Neuronal stem cell (in vitro differentiated cells): Measurements from ENCODE around the gene TRIM50.
"Not testable (repeated sequence)": the region's sequence is repeated elsewhere in the genome, so short reads cannot be mapped to it uniquely, and the experiment has no call there.

Experiments
- DNase-seq: peaks from one replicate; pipeline ENCODE4 v3.0.0-alpha.2; 2013; ENCODE audit warnings: low spot score
- H2AFZ ChIP-seq: one replicate; pipeline ENCODE4 v1.6.1; 2013; ENCODE audit warnings: mild to moderate bottlenecking, low read length, inconsistent platforms
- H2AK5ac ChIP-seq: 2 replicates; pipeline ENCODE4 v1.6.1; 2013; ENCODE audit warnings: low read depth, mild to moderate bottlenecking, inconsistent platforms, low read length, moderate library complexity, mixed read lengths
- H2BK120ac ChIP-seq: 2 replicates; pipeline ENCODE4 v1.6.1; 2013; ENCODE audit warnings: low read depth, mild to moderate bottlenecking, inconsistent platforms, low read length, moderate library complexity, mixed read lengths
- H2BK12ac ChIP-seq: one replicate; pipeline ENCODE4 v1.6.1; 2013; ENCODE audit warnings: low read length, inconsistent platforms
- H2BK15ac ChIP-seq: 2 replicates; pipeline ENCODE4 v1.6.1; 2013; ENCODE audit warnings: mild to moderate bottlenecking, low read length, inconsistent platforms, mixed read lengths
- H2BK5ac ChIP-seq: one replicate; pipeline ENCODE4 v1.6.1; 2013; ENCODE audit warnings: inconsistent platforms, mild to moderate bottlenecking, low read length, moderate library complexity
- H3K14ac ChIP-seq: one replicate; pipeline ENCODE4 v1.6.1; 2013; ENCODE audit warnings: low read length, inconsistent platforms
- H3K18ac ChIP-seq: 2 replicates; pipeline ENCODE4 v1.6.1; 2013; ENCODE audit warnings: low read length, inconsistent platforms
- H3K23ac ChIP-seq: 2 replicates; pipeline ENCODE4 v1.6.1; 2013; ENCODE audit warnings: low read depth, mild to moderate bottlenecking, mixed read lengths, low read length, inconsistent platforms; ENCODE audit not compliant: poor library complexity
- H3K27ac ChIP-seq: replicated peaks from 3 replicates; pipeline ENCODE4 v1.5.1; 2013; ENCODE audit warnings: low read length, inconsistent platforms
- H3K27me3 ChIP-seq, 3 experiments: 2 replicates each; pipeline ENCODE4 v1.6.1; 2013; ENCODE audit warnings: low read length in 3 of 3, mild to moderate bottlenecking in 2 of 3, inconsistent platforms in 1 of 3, low read depth in 1 of 3, mixed read lengths in 1 of 3, moderate library complexity in 1 of 3; ENCODE audit not compliant: control insufficient read depth in 3 of 3, insufficient read depth in 3 of 3
- H3K36me3 ChIP-seq, 2 donors: replicated peaks in 1 of 2; 2 replicates each; pipeline ENCODE4 v1.6.1; 2013; ENCODE audit warnings: low read length in 2 of 2; ENCODE audit not compliant: control insufficient read depth in 2 of 2, insufficient read depth in 2 of 2
- H3K4ac ChIP-seq: 2 replicates; pipeline ENCODE4 v1.6.1; 2013; ENCODE audit warnings: inconsistent platforms, mild to moderate bottlenecking, low read length, moderate library complexity
- H3K4me1 ChIP-seq, 2 donors: 1 replicate in 1 of 2; 2 replicates in 1 of 2; pipeline ENCODE4 v1.6.1; 2013; ENCODE audit warnings: low read length in 2 of 2, low read depth in 1 of 2; ENCODE audit not compliant: control insufficient read depth in 2 of 2, insufficient read depth in 1 of 2
- H3K4me2 ChIP-seq: one replicate; pipeline ENCODE4 v1.6.1; 2013; ENCODE audit warnings: mild to moderate bottlenecking, low read length, inconsistent platforms; ENCODE audit not compliant: insufficient read depth, poor library complexity, severe bottlenecking
- H3K4me3 ChIP-seq, 2 donors: 2 replicates each; pipeline ENCODE4 v1.5.1; 2013; ENCODE audit warnings: low read length in 2 of 2, mild to moderate bottlenecking in 2 of 2, inconsistent platforms in 1 of 2, moderate library complexity in 1 of 2
- H3K79me1 ChIP-seq: one replicate; pipeline ENCODE4 v1.6.1; 2013; ENCODE audit warnings: low read depth, mild to moderate bottlenecking, inconsistent platforms, low read length, moderate library complexity
- H3K9ac ChIP-seq: one replicate; pipeline ENCODE4 v1.6.1; 2013; ENCODE audit warnings: mild to moderate bottlenecking, low read depth, low read length, inconsistent platforms; ENCODE audit not compliant: poor library complexity
- H3K9me3 ChIP-seq, 2 donors: replicated peaks in 1 of 2; 2 replicates each; pipeline versions ENCODE3 to v1.6.1; 2013; ENCODE audit warnings: low read length in 2 of 2, mild to moderate bottlenecking in 2 of 2, inconsistent platforms in 1 of 2, low read depth in 1 of 2, mixed read lengths in 1 of 2, moderate library complexity in 1 of 2; ENCODE audit not compliant: control insufficient read depth in 2 of 2, insufficient read depth in 1 of 2
- H4K8ac ChIP-seq: one replicate; pipeline ENCODE4 v1.6.1; 2013; ENCODE audit warnings: low read depth, mild to moderate bottlenecking, inconsistent platforms, low read length, moderate library complexity
- H4K91ac ChIP-seq: one replicate; pipeline ENCODE4 v1.6.1; 2013; ENCODE audit warnings: low read length, low read depth, mild to moderate bottlenecking, inconsistent platforms; ENCODE audit not compliant: poor library complexity
- WGBS, 2 donors: extraction: QIAGEN DNeasy Blood & Tissue Kit; methylation state at CpG; one replicate each; pipeline ENCODE4 v1.1.7; 2013; ENCODE audit warnings: missing lambda C conversion rate in 2 of 2, mixed read lengths in 1 of 2; ENCODE audit not compliant: insufficient read length in 2 of 2, insufficient replicate concordance in 1 of 2; ENCODE audit errors: extremely low coverage in 2 of 2; 5-methylcytosine and 5-hydroxymethylcytosine counted together

TRIM50 gene

GRCh38 chr7:73328696-73329095, 814 bp upstream of the TRIM50 start:
- no CpG with 5 or more reads among the region's 10 CpGs for WGBS, 2 donors
- no peak for DNase-seq
- H3K27me3 ChIP-seq: no peaks in the 10 kb centered on the region
- no peak overlapping the region for H3K4me3 ChIP-seq
- no peak overlapping the region for H2BK12ac ChIP-seq
- H2AK5ac ChIP-seq: no peak overlapping the region
- no peaks in the 10 kb centered on the region for H3K36me3 ChIP-seq
- H2BK15ac ChIP-seq: no peak overlapping the region
- no peak overlapping the region for H3K9ac ChIP-seq
- no peak overlapping the region for H3K4ac ChIP-seq
- H3K79me1 ChIP-seq: no peaks in the 10 kb centered on the region
- H3K4me1 ChIP-seq: peaks cover 0 to 6% of the 10 kb centered on the region in 2 donors
- no peaks in the 10 kb centered on the region for H3K9me3 ChIP-seq
- no peak overlapping the region for H3K14ac ChIP-seq
- H2AFZ ChIP-seq: no peak overlapping the region
- H2BK120ac ChIP-seq: no peak overlapping the region
- H3K4me2 ChIP-seq: no peak overlapping the region
- no peak overlapping the region for H3K18ac ChIP-seq
- H3K23ac ChIP-seq: no peak overlapping the region
- no peak overlapping the region for H3K27ac ChIP-seq
- no peak overlapping the region for H4K91ac ChIP-seq
- no peak overlapping the region for H2BK5ac ChIP-seq
- H4K8ac ChIP-seq: no peak overlapping the region

- H2BK5ac ChIP-seq, H3K4me3 ChIP-seq, H3K4me2 ChIP-seq, H3K27ac ChIP-seq, H3K14ac ChIP-seq, H3K4ac ChIP-seq, H3K9ac ChIP-seq, H2AK5ac ChIP-seq, H3K36me3 ChIP-seq, H2BK15ac ChIP-seq, H3K9me3 ChIP-seq, H4K8ac ChIP-seq, H3K4me1 ChIP-seq, H2AFZ ChIP-seq, H2BK12ac ChIP-seq, H3K18ac ChIP-seq, H3K79me1 ChIP-seq, H3K27me3 ChIP-seq, H3K23ac ChIP-seq, DNase-seq, H2BK120ac ChIP-seq, H4K91ac ChIP-seq: not testable (repeated sequence)
- no CpG with 5 or more reads among the region's 13 CpGs for WGBS, 2 donors
Observed at GRCh38 chr7:73327449-73327848, 433 bp downstream of the TRIM50 start.

- no CpG with 5 or more reads among the region's 6 CpGs for WGBS, 2 donors
- DNase-seq, H3K36me3 ChIP-seq: not testable (repeated sequence)
Observed at GRCh38 chr7:73325424-73325823, 2.5 kb downstream of the TRIM50 start.

GRCh38 chr7:73324081-73324845, 3.6 kb downstream of the TRIM50 start:
- H2BK15ac ChIP-seq, H2BK5ac ChIP-seq, H3K23ac ChIP-seq, H3K4ac ChIP-seq, H2BK12ac ChIP-seq, H3K27me3 ChIP-seq, H3K4me1 ChIP-seq, H3K4me2 ChIP-seq, H3K9me3 ChIP-seq, H3K4me3 ChIP-seq, H4K91ac ChIP-seq, H3K79me1 ChIP-seq, H2BK120ac ChIP-seq, H3K14ac ChIP-seq, H4K8ac ChIP-seq, H3K36me3 ChIP-seq, H3K27ac ChIP-seq, H2AK5ac ChIP-seq: not testable (repeated sequence)
- WGBS, 2 donors: no CpG with 5 or more reads among the region's 31 CpGs
- H2AFZ ChIP-seq: peak overlapping the region; percentile 59
- H3K18ac ChIP-seq: peak overlapping the region; percentile 38
- H3K9ac ChIP-seq: peak overlapping the region; percentile 38
- DNase-seq: peak; percentile 46

More at GRCh38 chr7:73325424-73325823, 2.5 kb downstream of the TRIM50 start:
- not testable (repeated sequence) for H4K91ac ChIP-seq, H3K4me3 ChIP-seq, H2BK5ac ChIP-seq, H3K79me1 ChIP-seq, H4K8ac ChIP-seq, H3K27me3 ChIP-seq, H3K4me1 ChIP-seq, H2BK15ac ChIP-seq, H2AFZ ChIP-seq, H3K4ac ChIP-seq, H3K23ac ChIP-seq, H3K9me3 ChIP-seq, H2AK5ac ChIP-seq, H3K4me2 ChIP-seq, H3K9ac ChIP-seq, H2BK120ac ChIP-seq, H3K14ac ChIP-seq, H3K27ac ChIP-seq, H3K18ac ChIP-seq
- H2BK12ac ChIP-seq: peak overlapping the region; percentile 22
